Raji (cell line): Measurements from ENCODE around the gene RPLP2.
A peak's percentile ranks its signal among the peaks of the same experiment; 100 is the strongest.

ENCODE experiments used
- POLR2A ChIP-seq: IDR thresholded peaks from 2 replicates; pipeline ENCODE4 v1.6.1; 2011; ENCODE audit warnings: low read depth, low read length, control low read depth; ENCODE audit not compliant: insufficient read depth

The RPLP2 gene

GRCh38 chr11:803467-803742, 6.4 kb upstream of the RPLP2 start:
- no peak for TF ChIP-seq POLR2A

GRCh38 chr11:803770-804598, 5.8 kb upstream of the RPLP2 start:
- TF ChIP-seq POLR2A = no peak

DNA sequence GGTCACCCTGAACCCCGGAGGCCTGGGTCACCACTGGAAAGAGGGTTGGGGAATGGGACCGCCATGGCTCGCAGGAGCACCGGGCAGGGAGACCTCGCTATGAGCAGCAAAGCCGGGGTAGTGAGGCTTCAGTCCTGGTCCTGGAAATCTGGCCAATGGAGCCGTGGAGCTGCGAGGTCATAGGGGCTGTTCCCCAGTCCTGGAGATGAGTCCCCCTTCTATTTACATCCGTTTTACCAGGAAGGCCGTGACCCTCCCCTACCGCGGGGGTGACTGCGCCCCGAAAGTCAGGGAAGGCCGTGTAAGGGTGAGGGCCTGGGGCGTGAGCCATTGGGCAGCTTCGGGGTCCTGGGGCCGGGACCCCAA, 5.2 kb upstream of the RPLP2 start:
- TF ChIP-seq POLR2A = no peak; the same call in 1 of the 2 replicates

- no peak for TF ChIP-seq POLR2A
These were observed 1.1 kb upstream of the RPLP2 start for GRCh38 chr11:808427-809286.

- no peak for TF ChIP-seq POLR2A
These were observed 337 bp downstream of the RPLP2 start for GRCh38 chr11:810040-810567.

DNA sequence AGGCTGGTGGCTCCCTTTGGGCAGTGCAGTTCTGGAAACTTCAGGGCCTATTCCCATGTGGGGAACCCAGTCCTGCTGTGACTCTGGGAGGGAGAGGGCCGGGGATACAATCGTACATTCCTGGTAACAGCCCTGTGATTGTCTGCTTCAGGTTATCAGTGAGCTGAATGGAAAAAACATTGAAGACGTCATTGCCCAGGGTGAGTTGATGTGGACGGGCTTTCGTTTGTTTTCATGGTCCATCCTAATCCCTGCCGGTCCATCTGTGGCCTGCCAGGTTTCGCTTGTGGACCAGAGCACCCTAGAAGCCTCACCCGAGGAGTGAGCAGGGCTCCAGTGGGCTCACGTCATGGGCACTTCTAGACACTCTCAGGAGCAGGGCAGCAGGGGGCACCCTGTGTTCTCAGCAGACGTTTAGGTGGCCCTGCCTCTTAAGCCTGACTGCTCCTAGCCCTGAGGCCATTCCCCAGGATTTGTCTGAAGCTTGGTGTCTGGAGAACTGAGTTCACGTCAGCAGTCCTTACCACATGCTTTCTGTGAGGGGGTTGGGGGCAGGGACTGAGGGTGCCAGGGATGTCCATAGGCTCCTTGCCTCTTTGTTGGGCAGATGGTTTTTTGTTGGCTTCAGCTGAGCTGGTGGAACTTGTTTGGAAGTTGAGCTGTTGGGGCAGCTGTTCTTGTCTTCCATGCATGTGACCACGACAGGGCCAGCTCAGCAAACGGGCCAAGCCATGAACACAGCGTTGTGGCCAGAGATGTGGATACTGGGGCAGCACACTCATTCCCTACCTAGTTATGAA, 1.9 kb downstream of the RPLP2 start:
- TF ChIP-seq POLR2A = no peak

DNA sequence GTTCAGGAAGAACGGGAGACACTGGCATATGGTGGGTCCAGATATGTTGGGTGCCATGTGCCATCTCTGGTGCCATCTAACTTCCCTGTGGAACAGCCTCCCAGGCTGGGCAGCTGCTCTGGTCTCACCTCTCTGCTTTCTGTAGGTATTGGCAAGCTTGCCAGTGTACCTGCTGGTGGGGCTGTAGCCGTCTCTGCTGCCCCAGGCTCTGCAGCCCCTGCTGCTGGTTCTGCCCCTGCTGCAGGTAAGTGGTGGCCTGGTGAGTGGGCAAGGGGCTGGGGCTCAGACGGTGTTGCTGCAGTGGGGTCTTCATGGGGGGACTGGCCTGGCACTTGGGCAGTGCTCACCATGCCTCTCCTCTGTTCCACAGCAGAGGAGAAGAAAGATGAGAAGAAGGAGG, 2.6 kb downstream of the RPLP2 start:
- no peak for TF ChIP-seq POLR2A

DNA sequence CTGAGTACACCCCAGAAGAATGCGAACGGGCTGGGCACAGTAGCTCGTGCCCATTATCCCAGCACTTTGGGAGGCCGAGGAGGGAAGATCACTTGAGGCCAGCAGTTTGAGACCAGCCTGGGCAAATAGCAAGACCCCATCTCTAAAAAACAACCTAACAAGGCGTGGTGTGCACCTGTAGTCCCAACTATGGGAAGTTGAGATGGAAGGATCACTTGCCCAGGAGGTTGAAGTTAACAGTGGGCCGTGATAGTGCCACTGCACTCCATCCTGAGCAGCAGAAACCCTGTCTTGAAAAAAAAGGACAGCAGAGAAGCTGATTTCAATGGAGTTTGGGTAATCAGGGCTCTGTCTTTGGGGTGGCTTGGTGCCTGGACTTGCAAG, 3.3 kb downstream of the RPLP2 start:
- no peak for TF ChIP-seq POLR2A

GRCh38 chr11:813456-814096, 3.8 kb downstream of the RPLP2 start:
- TF ChIP-seq POLR2A = no peak

DNA sequence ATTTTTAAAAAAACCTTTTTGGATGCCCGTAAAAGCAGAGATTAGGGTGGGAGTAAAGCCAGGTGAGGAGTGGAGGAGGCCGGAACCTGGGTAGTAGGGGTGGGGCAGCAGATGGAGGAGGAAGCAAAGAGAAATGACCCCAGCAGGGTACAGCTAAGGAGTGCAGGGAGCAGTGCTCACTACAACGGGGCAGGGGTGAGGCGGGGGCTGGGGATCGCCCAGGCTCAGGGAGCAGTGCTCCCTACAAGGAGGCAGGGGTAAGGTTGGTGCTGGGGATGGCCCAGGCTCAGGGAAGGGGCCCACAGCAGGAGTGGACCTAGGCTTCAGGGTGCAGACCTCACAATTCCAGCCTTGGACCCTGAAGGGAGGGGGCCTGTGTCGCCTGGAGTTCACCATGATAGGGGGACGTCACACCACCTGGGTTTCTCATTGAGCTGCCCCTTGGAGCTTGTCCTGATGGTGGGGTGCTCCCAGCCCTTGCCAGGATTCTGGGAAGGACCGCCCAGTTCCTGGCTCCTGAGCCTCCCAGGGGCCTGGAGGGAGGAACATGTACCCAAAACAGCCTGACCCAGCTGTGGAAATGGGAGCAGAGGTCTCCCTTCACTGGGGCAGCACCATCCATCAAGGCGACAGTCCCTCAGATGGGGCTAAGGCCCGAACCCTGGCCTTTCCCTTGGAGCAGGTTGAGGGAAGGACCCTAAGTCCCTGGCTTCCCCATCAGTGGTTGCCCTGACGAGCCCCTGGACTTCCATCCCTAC, 6.1 kb downstream of the RPLP2 start:
- TF ChIP-seq POLR2A = no peak

DNA sequence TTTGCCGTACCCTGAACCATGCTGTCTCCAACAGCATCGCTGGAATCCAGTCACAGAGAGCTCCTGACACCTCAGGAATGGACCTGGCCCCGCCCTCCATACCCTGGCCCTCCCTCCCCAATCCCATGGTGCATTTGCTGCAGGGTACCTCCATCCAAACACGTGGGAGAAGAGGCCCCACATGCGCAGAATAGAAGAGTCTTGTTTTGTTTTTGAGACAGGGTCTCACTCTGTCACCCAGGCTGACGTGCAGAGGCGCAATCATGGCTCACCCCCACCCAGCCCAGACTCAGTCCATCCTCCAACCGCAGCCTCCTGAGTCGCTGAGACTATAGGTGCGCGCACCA, 6.6 kb downstream of the RPLP2 start:
- no peak for TF ChIP-seq POLR2A

GRCh38 chr11:818396-819128, 8.8 kb downstream of the RPLP2 start, which contains the start of gene PNPLA2:
Gene PNPLA2, plus strand, starts transcription at chr11:818914. Its CDS starts 805 bp downstream, at chr11:819719.
- no peak for TF ChIP-seq POLR2A

DNA sequence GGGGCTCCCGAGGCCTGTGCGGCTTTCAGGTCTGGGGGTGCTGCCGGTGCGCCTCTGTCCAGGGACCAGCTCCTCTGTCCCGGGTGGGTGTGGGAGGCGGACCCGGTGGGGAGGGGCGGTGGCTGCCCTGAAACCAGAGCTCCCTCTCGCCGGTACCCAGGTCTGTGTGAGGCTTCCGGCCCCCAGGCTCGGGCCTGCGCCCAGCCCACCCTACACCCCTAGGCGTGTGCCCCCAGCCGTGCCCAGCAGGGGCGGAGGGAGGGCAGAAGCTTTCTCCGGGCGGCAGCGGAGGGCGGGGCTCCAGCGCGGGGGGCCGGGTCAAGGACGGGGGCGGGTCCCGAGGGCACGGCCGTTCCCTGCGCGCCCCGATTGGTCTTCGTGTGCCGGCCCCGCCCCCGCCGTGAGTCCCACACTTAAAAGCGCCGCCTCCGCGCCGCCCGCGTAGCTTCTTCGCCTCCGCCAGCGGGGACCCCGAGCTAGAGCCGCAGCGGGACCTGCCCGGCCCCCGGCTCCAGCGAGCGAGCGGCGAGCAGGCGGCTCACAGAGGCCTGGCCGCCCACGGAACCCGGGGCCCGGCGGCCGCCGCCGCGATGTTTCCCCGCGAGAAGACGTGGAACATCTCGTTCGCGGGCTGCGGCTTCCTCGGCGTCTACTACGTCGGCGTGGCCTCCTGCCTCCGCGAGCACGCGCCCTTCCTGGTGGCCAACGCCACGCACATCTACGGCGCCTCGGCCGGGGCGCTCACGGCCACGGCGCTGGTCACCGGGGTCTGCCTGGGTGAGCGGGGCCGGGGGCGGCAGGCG, 9.6 kb downstream of the RPLP2 start:
- TF ChIP-seq POLR2A = peak; percentile 91
